IMR-90 (cell line): ENCODE results near the gene KIAA0040. TPM values are rescaled to one million over a fixed set of nuclear protein-coding genes. Genes with fewer than 3 reads are reported as not detected.

Experiments used
- ATAC-seq: fragments of 200-7000 bp; cut with Tn5 transposase; 2 replicates; pipeline ENCODE4 v1.9.1; 2020; ENCODE audit warnings: low read depth, mild to moderate bottlenecking, moderate library complexity
- BruUV-seq: library from RNA; stranded (reverse); fragments of 400-500 nt; replicated peaks from 2 replicates; lab custom pipeline; 2021; lab: Mats Ljungman, UMichigan
- CTCF ChIA-PET: fragments of 300-600 bp; formaldehyde crosslinking; extraction: SDS; loops from one replicate; lab custom pipeline; 2021; ENCODE audit warnings: antibody characterized with exemption; lab: Yijun Ruan, JAX
- POLR2A ChIA-PET: fragments of 300-600 bp; sonication (Branson Sonifier 250); formaldehyde crosslinking; loops from one replicate; lab custom pipeline; 2022; ENCODE audit warnings: antibody characterized with exemption; ENCODE audit not compliant: unreplicated experiment; lab: Charles Lee
- DNase-seq: peaks from one replicate; pipeline ENCODE4 v3.0.0; 2013
- H2AFZ ChIP-seq: replicated peaks from 2 replicates; pipeline ENCODE3; 2013; ENCODE audit warnings: low read length, mild to moderate bottlenecking; ENCODE audit not compliant: poor library complexity
- H2AK5ac ChIP-seq: 2 replicates; pipeline ENCODE4 v1.6.1; 2013; ENCODE audit warnings: low read depth, low read length, inconsistent platforms
- H2AK9ac ChIP-seq: replicated peaks from 2 replicates; pipeline ENCODE3; 2013; ENCODE audit warnings: mild to moderate bottlenecking, low read depth, low read length, moderate library complexity; ENCODE audit not compliant: poor library complexity
- H2BK120ac ChIP-seq: 2 replicates; pipeline ENCODE4 v1.6.1; 2013; ENCODE audit warnings: low read depth, low read length, inconsistent platforms
- H2BK15ac ChIP-seq: 3 replicates; pipeline ENCODE4 v1.6.1; 2013; ENCODE audit warnings: low read depth, low read length, inconsistent platforms
- H2BK20ac ChIP-seq: 2 replicates; pipeline ENCODE4 v1.6.1; 2013; ENCODE audit warnings: low read depth, mild to moderate bottlenecking, inconsistent platforms, low read length, moderate library complexity
- H2BK5ac ChIP-seq: 2 replicates; pipeline ENCODE4 v1.6.1; 2013; ENCODE audit warnings: mild to moderate bottlenecking, low read depth, low read length, inconsistent platforms; ENCODE audit not compliant: poor library complexity, severe bottlenecking
- H3K14ac ChIP-seq: replicated peaks from 2 replicates; pipeline ENCODE4 v1.6.1; 2013; ENCODE audit warnings: low read depth, low read length, inconsistent platforms
- H3K18ac ChIP-seq: 2 replicates; pipeline ENCODE4 v1.6.1; 2013; ENCODE audit warnings: low read depth, low read length, control low read depth
- H3K23ac ChIP-seq: 2 replicates; pipeline ENCODE4 v1.6.1; 2013; ENCODE audit warnings: low read depth, low read length, inconsistent platforms
- H3K27ac ChIP-seq: 2 replicates; pipeline ENCODE4 v1.5.1; 2013; ENCODE audit warnings: mild to moderate bottlenecking, control low read depth, low read length; ENCODE audit not compliant: insufficient read depth
- H3K27me3 ChIP-seq: 2 replicates; pipeline ENCODE4 v1.6.1; 2013; ENCODE audit warnings: low read length; ENCODE audit not compliant: control insufficient read depth, insufficient read depth
- H3K36me3 ChIP-seq: 2 replicates; pipeline ENCODE4 v1.6.1; 2013; ENCODE audit warnings: low read length, mixed read lengths; ENCODE audit not compliant: control insufficient read depth, insufficient read depth
- H3K4ac ChIP-seq: 2 replicates; pipeline ENCODE4 v1.6.1; 2013; ENCODE audit warnings: low read depth, low read length, inconsistent platforms
- H3K4me1 ChIP-seq: 2 replicates; pipeline ENCODE4 v1.6.1; 2013; ENCODE audit warnings: low read length, mixed read lengths; ENCODE audit not compliant: control insufficient read depth, insufficient read depth
- H3K4me2 ChIP-seq: 2 replicates; pipeline ENCODE4 v1.6.1; 2013; ENCODE audit warnings: low read depth, mild to moderate bottlenecking, control low read depth, low read length, moderate library complexity
- H3K4me3 ChIP-seq: 2 replicates; pipeline ENCODE4 v1.5.1; 2013; ENCODE audit warnings: low read depth, mild to moderate bottlenecking, control low read depth, low read length, moderate library complexity; ENCODE audit not compliant: insufficient read depth
- H3K56ac ChIP-seq: 2 replicates; pipeline ENCODE4 v1.6.1; 2013; ENCODE audit warnings: low read length, inconsistent platforms; ENCODE audit not compliant: insufficient read depth; ENCODE audit errors: extremely low read depth
- H3K79me1 ChIP-seq, 2 experiments: 2 replicates each; pipeline ENCODE4 v1.6.1; 2013; ENCODE audit warnings: low read length in 2 of 2, inconsistent platforms in 1 of 2, low read depth in 1 of 2
- H3K9ac ChIP-seq: 2 replicates; pipeline ENCODE4 v1.6.1; 2013; ENCODE audit warnings: low read depth, low read length, control low read depth
- H3K9me1 ChIP-seq: 2 replicates; pipeline ENCODE4 v1.6.1; 2013; ENCODE audit warnings: low read length, inconsistent platforms; ENCODE audit not compliant: insufficient read depth
- H3K9me3 ChIP-seq: 2 replicates; pipeline ENCODE4 v1.6.1; 2013; ENCODE audit warnings: low read length; ENCODE audit not compliant: control insufficient read depth, insufficient read depth
- H4K20me1 ChIP-seq: 2 replicates; pipeline ENCODE4 v1.6.1; 2013; ENCODE audit warnings: low read length, inconsistent platforms; ENCODE audit not compliant: insufficient read depth
- H4K5ac ChIP-seq: 2 replicates; pipeline ENCODE4 v1.6.1; 2013; ENCODE audit warnings: mild to moderate bottlenecking, low read depth, low read length, control low read depth
- H4K8ac ChIP-seq, 2 experiments: 2 replicates each; pipeline ENCODE4 v1.6.1; 2013; ENCODE audit warnings: low read depth in 2 of 2, low read length in 2 of 2, control low read depth in 1 of 2, inconsistent platforms in 1 of 2
- H4K91ac ChIP-seq: 2 replicates; pipeline ENCODE4 v1.6.1; 2013; ENCODE audit warnings: low read depth, low read length, inconsistent platforms; ENCODE audit not compliant: insufficient read depth
- MXI1 ChIP-seq: IDR thresholded peaks from 2 replicates; pipeline ENCODE4 v1.6.1; 2012; ENCODE audit warnings: low read depth, mild to moderate bottlenecking, low read length, moderate library complexity, borderline replicate concordance
- NFE2L2 ChIP-seq: fragments of 150-350 bp; IDR thresholded peaks from 2 replicates; pipeline ENCODE4 v1.6.1; 2016; ENCODE audit warnings: low read depth, mild to moderate bottlenecking, low read length
- WGBS, 2 experiments: methylation state at CpG; one replicate each; pipeline versions ENCODE4 v1.1.5 to v1.1.7; 2013; ENCODE audit warnings: missing lambda C conversion rate in 2 of 2; ENCODE audit not compliant: insufficient read length in 1 of 2; ENCODE audit errors: extremely low coverage in 2 of 2; 5-methylcytosine and 5-hydroxymethylcytosine counted together
- dilution Hi-C: fragments of 300-500 bp; cut with HindIII; formaldehyde crosslinking; loops from one replicate; pipeline ENCODE4 v1.14.3; 2018; ENCODE audit warnings: low sequenced_read_pairs; ENCODE audit not compliant: unreplicated experiment
- in situ Hi-C: fragments of 300-500 bp; cut with MboI; formaldehyde crosslinking; loops from 3 replicates; pipeline ENCODE4 v1.14.3; 2019; ENCODE audit warnings: low sequenced_read_pairs, inconsistent platforms, mixed read lengths
- intact Hi-C: fragments of 100-400 bp; cut with micrococcal nuclease; formaldehyde crosslinking; loops from 2 replicates; pipeline ENCODE4 v1.10.0; 2022
- polyA plus RNA-seq, 3 experiments: library from polyadenylated mRNA; depleted of rRNA; stranded (reverse); fragments of >200 nt; gene quantifications; 2 replicates each; pipeline ENCODE4 v1.2.3, GENCODE V29; 2012; ENCODE audit warnings: low replicate concordance in 1 of 3
- total RNA-seq: library from RNA; depleted of rRNA; stranded (reverse); fragments of >200 nt; gene quantifications from 2 replicates; pipeline ENCODE4 v1.2.3, GENCODE V29; 2012

The KIAA0040 gene
- total and polyA plus RNA-seq, 2 of the 4 experiments (the other 2 are of a cell fraction) = 0.05 to 0.18 TPM

- no peak for ATAC-seq
Observed at GRCh38 chr1:175209493-175209921, 16.9 kb upstream of the KIAA0040 start.

More at GRCh38 chr1:175209493-175209921, 16.9 kb upstream of the KIAA0040 start:
- intact Hi-C loops = no loop called here
- Histone ChIP-seq H2BK5ac (no peak overlapping the region), H2BK120ac (no peak overlapping the region), H2BK20ac (no peak overlapping the region), H4K91ac (no peak overlapping the region), H2AK5ac (no peak overlapping the region), H3K4me3 (no peak overlapping the region), H4K5ac (no peak overlapping the region), H2AK9ac (no peak overlapping the region), H3K14ac (no peak overlapping the region), H3K4ac (no peak overlapping the region), H2BK15ac (no peak overlapping the region), H3K9me1 (no peaks in the 10 kb centered on the region), H4K8ac (no peak overlapping the region), H4K20me1 (no peaks in the 10 kb centered on the region), H3K23ac (no peak overlapping the region), H3K4me2 (no peak overlapping the region), H2AFZ (no peak overlapping the region), H3K56ac (no peak overlapping the region), H3K36me3 (no peaks in the 10 kb centered on the region), H3K27ac (no peak overlapping the region), H3K79me1 (no peaks in the 10 kb centered on the region), H3K18ac (no peak overlapping the region), H3K4me1 (no peaks in the 10 kb centered on the region), H3K9me3 (no peaks in the 10 kb centered on the region), H3K27me3 (no peaks in the 10 kb centered on the region), H3K9ac (no peak overlapping the region)
- dilution Hi-C loops = no loop called here
- POLR2A ChIA-PET = no interaction called here
- TF ChIP-seq NFE2L2 (no peak), MXI1 (no peak)
- WGBS, 2 experiments = no CpG with 5 or more reads among the region's 1 CpG
- in situ Hi-C loops = no loop called here
- DNase-seq = no peak
- CTCF ChIA-PET = no interaction called here
- BruUV-seq = no TSS peak
